GM10248 (cell line): Measurements from ENCODE around the gene RAB20.

ENCODE experiments used
- CTCF ChIA-PET: fragments of 300-600 bp; sonication (Branson Sonifier 250); formaldehyde crosslinking; extraction: SDS; loops from one replicate; lab custom pipeline; 2021; ENCODE audit warnings: antibody characterized with exemption; lab: Yijun Ruan, JAX
- POLR2A ChIA-PET: fragments of 350-650 bp; sonication (Branson Sonifier 250); formaldehyde crosslinking; extraction: SDS; loops from one replicate; lab custom pipeline; 2020; ENCODE audit warnings: antibody characterized with exemption; lab: Yijun Ruan, JAX
- DNase-seq: peaks from one replicate; pipeline ENCODE4 v3.0.0; 2012; ENCODE audit errors: extremely low spot score
- CTCF ChIP-seq: IDR thresholded peaks from 2 replicates; pipeline ENCODE4 v1.5.1; 2012; ENCODE audit warnings: mild to moderate bottlenecking, low read depth; ENCODE audit errors: extremely low read depth, missing control alignments, control extremely low read depth

RAB20 gene

GRCh38 chr13:110589793-110590390 is 28.4 kb upstream of the RAB20 start:
- no peak for DNase-seq
- POLR2A ChIA-PET: interaction anchor here (0.6 kb wide), 1 partner anchor 238 kb away, joined by 12 read pairs; no protein-coding TSS in a partner anchor
- no peak for TF ChIP-seq CTCF
- CTCF ChIA-PET: interaction anchor here (1.1 to 2.1 kb wide), 6 partner anchors 9 to 229 kb away, joined by 3 to 8 read pairs (median 3); no protein-coding TSS in a partner anchor

- CTCF ChIA-PET: interaction anchor here (1.1 to 2.1 kb wide), 2 partner anchors 10 to 68 kb away, joined by 3 to 10 read pairs; no protein-coding TSS in a partner anchor
- POLR2A ChIA-PET: interaction anchor here (0.6 kb wide), 1 partner anchor 223 kb away, joined by 3 read pairs; no protein-coding TSS in a partner anchor
- no peak for DNase-seq
- TF ChIP-seq CTCF: no peak
These were observed 21.8 kb upstream of the RAB20 start for GRCh38 chr13:110583178-110583865.

GRCh38 chr13:110582421-110582954 is 21.0 kb upstream of the RAB20 start:
- DNase-seq: no peak
- no peak for TF ChIP-seq CTCF
- CTCF ChIA-PET: interaction anchor here (1.4 to 2.1 kb wide), 2 partner anchors 11 to 14 kb away, joined by 4 to 10 read pairs; no protein-coding TSS in a partner anchor
- POLR2A ChIA-PET: no interaction called here

GRCh38 chr13:110581506-110582185 is 20.1 kb upstream of the RAB20 start:
- no peak for TF ChIP-seq CTCF
- DNase-seq: no peak
- POLR2A ChIA-PET: no interaction called here
- CTCF ChIA-PET: interaction anchor here (1.4 kb wide), 1 partner anchor 15 kb away, joined by 4 read pairs; no protein-coding TSS in a partner anchor

- no peak for DNase-seq
- TF ChIP-seq CTCF: no peak
- POLR2A ChIA-PET: no interaction called here
- CTCF ChIA-PET: interaction anchor here (1.4 kb wide), 1 partner anchor 16 kb away, joined by 4 read pairs; no protein-coding TSS in a partner anchor
These were observed 19.3 kb upstream of the RAB20 start for GRCh38 chr13:110580800-110581199.

GRCh38 chr13:110578363-110578762 is 16.8 kb upstream of the RAB20 start:
- DNase-seq: no peak
- CTCF ChIA-PET: interaction anchor here (1.5 kb wide), 1 partner anchor 15 kb away, joined by 7 read pairs; no protein-coding TSS in a partner anchor
- TF ChIP-seq CTCF: no peak
- POLR2A ChIA-PET: no interaction called here
